B cell (primary cell): ENCODE data around the gene ASB9.

Experiments
- CTCF ChIP-seq: fragments of 200-600 bp; IDR thresholded peaks from one replicate; pipeline ENCODE4 v1.8.0; 2022; ENCODE audit warnings: antibody characterized with exemption, mild to moderate bottlenecking
- EZH2 ChIP-seq: IDR thresholded peaks from 2 replicates; pipeline ENCODE4 v1.6.1; 2012; ENCODE audit warnings: borderline replicate concordance, low read depth, mild to moderate bottlenecking, moderate library complexity, low read length; ENCODE audit not compliant: insufficient read depth, poor library complexity, severe bottlenecking

- TF ChIP-seq CTCF: no peak
- no peak for TF ChIP-seq EZH2
These were observed 28.3 kb upstream of the ASB9 start for GRCh38 chrX:15298201-15298600.
